Trophoblast cell (in vitro differentiated cells and primary cell): ENCODE measurements around the gene WWTR1.

Experiments
- DNase-seq, 2 donors: peaks; one replicate each; pipeline ENCODE4 v3.0.0-alpha.2; 2016
- H2AFZ ChIP-seq: 2 replicates; pipeline ENCODE4 v1.6.1; 2013; ENCODE audit warnings: low read length, moderate library complexity, mild to moderate bottlenecking; ENCODE audit not compliant: insufficient read depth, poor library complexity
- H2AK5ac ChIP-seq: 2 replicates; pipeline ENCODE4 v1.6.1; 2013; ENCODE audit warnings: mild to moderate bottlenecking, low read length
- H2BK120ac ChIP-seq: 2 replicates; pipeline ENCODE4 v1.6.1; 2013; ENCODE audit warnings: low read length, mild to moderate bottlenecking, moderate library complexity; ENCODE audit not compliant: insufficient read depth, poor library complexity
- H2BK12ac ChIP-seq: 2 replicates; pipeline ENCODE4 v1.6.1; 2013; ENCODE audit warnings: mild to moderate bottlenecking, low read length, moderate library complexity
- H2BK5ac ChIP-seq: 2 replicates; pipeline ENCODE4 v1.6.1; 2013; ENCODE audit warnings: low read length, low read depth, moderate library complexity, mild to moderate bottlenecking; ENCODE audit not compliant: poor library complexity
- H3K14ac ChIP-seq: 2 replicates; pipeline ENCODE4 v1.6.1; 2013; ENCODE audit warnings: mild to moderate bottlenecking, low read length
- H3K18ac ChIP-seq: 2 replicates; pipeline ENCODE4 v1.6.1; 2013; ENCODE audit warnings: mild to moderate bottlenecking, low read length
- H3K23ac ChIP-seq: 2 replicates; pipeline ENCODE4 v1.6.1; 2013; ENCODE audit warnings: low read length
- H3K27ac ChIP-seq: 2 replicates; pipeline ENCODE4 v1.5.1; 2013; ENCODE audit warnings: low read depth, mild to moderate bottlenecking, inconsistent platforms, low read length, moderate library complexity
- H3K27me3 ChIP-seq: 2 replicates; pipeline ENCODE4 v1.6.1; 2013; ENCODE audit warnings: inconsistent platforms, mild to moderate bottlenecking, low read length, moderate library complexity; ENCODE audit not compliant: insufficient read depth
- H3K36me3 ChIP-seq, 2 experiments: 1 replicate in 1 of 2; 2 replicates in 1 of 2; pipeline ENCODE4 v1.6.1; 2013; ENCODE audit warnings: low read length in 2 of 2, mild to moderate bottlenecking in 2 of 2, moderate library complexity in 1 of 2; ENCODE audit not compliant: insufficient read depth in 2 of 2, control insufficient read depth in 1 of 2
- H3K4ac ChIP-seq: 2 replicates; pipeline ENCODE4 v1.6.1; 2013; ENCODE audit warnings: low read depth, mild to moderate bottlenecking, low read length, moderate library complexity
- H3K4me1 ChIP-seq, 2 experiments: 1 replicate in 1 of 2; 2 replicates in 1 of 2; pipeline ENCODE4 v1.6.1; 2013; ENCODE audit warnings: low read length in 2 of 2, mild to moderate bottlenecking in 2 of 2, moderate library complexity in 1 of 2; ENCODE audit not compliant: insufficient read depth in 2 of 2, control insufficient read depth in 1 of 2
- H3K4me2 ChIP-seq: 2 replicates; pipeline ENCODE4 v1.6.1; 2013; ENCODE audit warnings: inconsistent platforms, mild to moderate bottlenecking, low read length, moderate library complexity
- H3K4me3 ChIP-seq: 2 replicates; pipeline ENCODE4 v1.5.1; 2013; ENCODE audit warnings: mild to moderate bottlenecking, low read depth, low read length, inconsistent platforms
- H3K79me1 ChIP-seq: one replicate; pipeline ENCODE4 v1.6.1; 2013; ENCODE audit warnings: low read length
- H3K79me2 ChIP-seq: 2 replicates; pipeline ENCODE4 v1.6.1; 2013; ENCODE audit warnings: low read length, mild to moderate bottlenecking; ENCODE audit not compliant: control insufficient read depth, insufficient read depth, poor library complexity
- H3K9ac ChIP-seq: 2 replicates; pipeline ENCODE4 v1.6.1; 2013; ENCODE audit warnings: mild to moderate bottlenecking, low read length
- H3K9me3 ChIP-seq: 2 replicates; pipeline ENCODE4 v1.6.1; 2013; ENCODE audit warnings: low read depth, mild to moderate bottlenecking, control low read depth, inconsistent platforms, low read length; ENCODE audit not compliant: insufficient read depth
- H4K12ac ChIP-seq: 2 replicates; pipeline ENCODE4 v1.6.1; 2013; ENCODE audit warnings: low read depth, mild to moderate bottlenecking, low read length, moderate library complexity
- H4K8ac ChIP-seq: 2 replicates; pipeline ENCODE4 v1.6.1; 2013; ENCODE audit warnings: low read depth, mild to moderate bottlenecking, low read length, moderate library complexity
- H4K91ac ChIP-seq: one replicate; pipeline ENCODE4 v1.6.1; 2013; ENCODE audit warnings: low read depth, mild to moderate bottlenecking, low read length, moderate library complexity
- WGBS: extraction: QIAGEN DNeasy Blood & Tissue Kit; methylation state at CpG from one replicate; pipeline ENCODE4 v1.1.7; 2013; ENCODE audit warnings: missing lambda C conversion rate; ENCODE audit not compliant: insufficient read length, insufficient coverage; ENCODE audit errors: extremely low coverage; 5-methylcytosine and 5-hydroxymethylcytosine counted together

The WWTR1 gene

GRCh38 chr3:149586871-149587270 lies 71.0 kb downstream of the WWTR1 start:
- Histone ChIP-seq H3K79me2 (no peaks in the 10 kb centered on the region), H3K4ac (peak overlapping the region; percentile 9), H3K9ac (no peak overlapping the region), H3K36me3 (peaks cover 2 to 3% of the 10 kb centered on the region in 2 experiments), H2AK5ac (no peak overlapping the region), H4K8ac (no peak overlapping the region), H2BK120ac (no peak overlapping the region), H3K23ac (no peak overlapping the region), H2BK12ac (no peak overlapping the region), H3K27me3 (no peaks in the 10 kb centered on the region), H3K14ac (no peak overlapping the region), H4K12ac (no peak overlapping the region), H2BK5ac (no peak overlapping the region), H3K4me3 (no peak overlapping the region), H3K9me3 (no peaks in the 10 kb centered on the region), H2AFZ (no peak overlapping the region), H3K27ac (no peak overlapping the region), H3K79me1 (no peaks in the 10 kb centered on the region), H3K18ac (no peak overlapping the region), H3K4me2 (no peak overlapping the region), H4K91ac (no peak overlapping the region), H3K4me1 (peaks cover 2% of the 10 kb centered on the region in 2 experiments)
- no peak for DNase-seq
- no CpG with 5 or more reads among the region's 1 CpG for WGBS

- H4K8ac ChIP-seq, result no peak overlapping the region
- H3K9me3 ChIP-seq, result no peaks in the 10 kb centered on the region
- no CpG with 5 or more reads among the region's 2 CpGs for WGBS
- H3K27me3 ChIP-seq, result no peaks in the 10 kb centered on the region
- H2BK12ac ChIP-seq, result no peak overlapping the region
- H3K4me1 ChIP-seq, result peaks cover 6 to 8% of the 10 kb centered on the region in 2 experiments
- no peaks in the 10 kb centered on the region for H3K79me2 ChIP-seq
- H2AK5ac ChIP-seq, result no peak overlapping the region
- H2BK120ac ChIP-seq, result no peak overlapping the region
- no peak overlapping the region for H2BK5ac ChIP-seq
- H3K79me1 ChIP-seq, result peaks cover 3% of the 10 kb centered on the region
- no peak overlapping the region for H4K12ac ChIP-seq
- H3K36me3 ChIP-seq, result peaks cover 2 to 3% of the 10 kb centered on the region in 2 experiments
- H3K9ac ChIP-seq, result no peak overlapping the region
- H3K23ac ChIP-seq, result no peak overlapping the region
- no peak overlapping the region for H4K91ac ChIP-seq
- no peak overlapping the region for H3K4me2 ChIP-seq
- DNase-seq, result no peak
- H3K18ac ChIP-seq, result no peak overlapping the region
- no peak overlapping the region for H3K4ac ChIP-seq
- H3K14ac ChIP-seq, result no peak overlapping the region
- no peak overlapping the region for H3K27ac ChIP-seq
- H2AFZ ChIP-seq, result no peak overlapping the region
- H3K4me3 ChIP-seq, result no peak overlapping the region
Measured at GRCh38 chr3:149585401-149585726, 72.5 kb downstream of the WWTR1 start.

GRCh38 chr3:149583921-149584635 lies 73.7 kb downstream of the WWTR1 start:
- H2AFZ ChIP-seq, result no peak overlapping the region
- no peak overlapping the region for H3K14ac ChIP-seq
- no peak overlapping the region for H2BK12ac ChIP-seq
- no peaks in the 10 kb centered on the region for H3K79me2 ChIP-seq
- no peak overlapping the region for H3K18ac ChIP-seq
- WGBS, result no CpG with 5 or more reads among the region's 5 CpGs
- H2BK5ac ChIP-seq, result no peak overlapping the region
- H2AK5ac ChIP-seq, result no peak overlapping the region
- peaks cover 9 to 14% of the 10 kb centered on the region in 2 experiments for H3K4me1 ChIP-seq
- no peak overlapping the region for H4K12ac ChIP-seq
- peaks cover 2% of the 10 kb centered on the region in 2 experiments for H3K36me3 ChIP-seq
- H4K8ac ChIP-seq, result no peak overlapping the region
- H3K9ac ChIP-seq, result no peak overlapping the region
- no peak overlapping the region for H3K23ac ChIP-seq
- no peak overlapping the region for H3K4me3 ChIP-seq
- DNase-seq, result no peak
- H3K79me1 ChIP-seq, result peaks cover 5% of the 10 kb centered on the region
- H3K4ac ChIP-seq, result no peak overlapping the region
- no peak overlapping the region for H2BK120ac ChIP-seq
- H3K9me3 ChIP-seq, result no peaks in the 10 kb centered on the region
- H4K91ac ChIP-seq, result no peak overlapping the region
- H3K4me2 ChIP-seq, result no peak overlapping the region
- H3K27ac ChIP-seq, result no peak overlapping the region
- H3K27me3 ChIP-seq, result no peaks in the 10 kb centered on the region

GRCh38 chr3:149582395-149582794 lies 75.4 kb downstream of the WWTR1 start:
- Histone ChIP-seq H2BK12ac (no peak overlapping the region), H3K9ac (no peak overlapping the region), H3K27me3 (no peaks in the 10 kb centered on the region), H4K8ac (no peak overlapping the region), H3K79me1 (peaks cover 9% of the 10 kb centered on the region), H4K91ac (no peak overlapping the region), H2BK5ac (no peak overlapping the region), H3K9me3 (no peaks in the 10 kb centered on the region), H3K79me2 (no peaks in the 10 kb centered on the region), H2AFZ (no peak overlapping the region), H4K12ac (no peak overlapping the region), H3K18ac (no peak overlapping the region), H3K27ac (no peak overlapping the region), H3K4me3 (no peak overlapping the region), H3K4me2 (no peak overlapping the region), H3K4me1 (peaks cover 18 to 27% of the 10 kb centered on the region in 2 experiments), H3K36me3 (peaks cover 2% of the 10 kb centered on the region in 2 experiments), H3K23ac (no peak overlapping the region), H2BK120ac (no peak overlapping the region), H3K4ac (no peak overlapping the region), H2AK5ac (no peak overlapping the region), H3K14ac (no peak overlapping the region)
- DNase-seq, result no peak
- no CpG with 5 or more reads among the region's 7 CpGs for WGBS
